Mononuclear cell (primary cell): ENCODE data around the gene EXOC3L4. TPM values are rescaled to one million over a fixed set of nuclear protein-coding genes. Genes with fewer than 3 reads are reported as not detected.

Experiments used
- H3K27me3 ChIP-seq: 2 replicates; pipeline ENCODE4 v1.6.0; 2011; ENCODE audit warnings: low read length, control low read depth; ENCODE audit not compliant: insufficient read depth
- H3K4me1 ChIP-seq: 2 replicates; pipeline ENCODE4 v1.5.1; 2011; ENCODE audit warnings: mild to moderate bottlenecking, low read length, control low read depth; ENCODE audit not compliant: insufficient read depth
- H3K4me3 ChIP-seq: 2 replicates; pipeline ENCODE4 v1.5.1; 2011; ENCODE audit warnings: mild to moderate bottlenecking, low read length, moderate library complexity
- H3K9me3 ChIP-seq: 2 replicates; pipeline ENCODE4 v1.5.1; 2011; ENCODE audit warnings: low read depth, mild to moderate bottlenecking, control low read depth, low read length
- total RNA-seq: library from RNA; depleted of rRNA; stranded (reverse); fragments of >200 nt; gene quantifications from one replicate; pipeline ENCODE4 v1.2.3, GENCODE V29; 2012

Gene EXOC3L4
- total RNA-seq, 1 donor, result not detected

DNA sequence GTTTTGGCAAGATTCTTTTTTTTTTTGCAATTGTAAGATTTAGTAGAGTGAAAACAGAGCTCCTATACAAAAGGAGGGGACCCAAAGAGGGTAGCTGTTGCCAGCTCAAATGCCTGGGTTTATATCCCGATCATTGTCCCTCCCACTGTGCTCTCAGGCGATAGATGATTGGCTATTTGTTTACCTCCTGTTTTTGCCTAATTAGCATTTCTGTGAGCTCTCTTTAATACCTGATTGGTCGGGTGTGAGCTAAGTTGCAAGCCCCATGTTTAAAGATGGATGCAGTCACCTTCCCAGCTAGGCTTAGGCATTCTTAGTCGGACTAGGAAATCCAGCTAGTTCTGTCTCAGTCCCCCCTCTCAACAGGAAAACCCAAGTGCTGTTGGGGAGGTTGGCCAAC lies 1.9 kb downstream of the EXOC3L4 start:
- no peak overlapping the region for H3K4me3 ChIP-seq
- H3K4me1 ChIP-seq, result peaks cover 8% of the 10 kb centered on the region
- H3K27me3 ChIP-seq, result peaks cover 2% of the 10 kb centered on the region
- no peaks in the 10 kb centered on the region for H3K9me3 ChIP-seq

- Histone ChIP-seq H3K27me3 (peaks cover 11% of the 10 kb centered on the region), H3K4me3 (no peak overlapping the region), H3K4me1 (peaks cover 4% of the 10 kb centered on the region), H3K9me3 (no peaks in the 10 kb centered on the region)
These were observed 2.9 kb downstream of the EXOC3L4 start for GRCh38 chr14:103097244-103097993.

GRCh38 chr14:103097994-103098957 lies 3.8 kb downstream of the EXOC3L4 start:
- H3K9me3 ChIP-seq, result no peaks in the 10 kb centered on the region
- H3K4me3 ChIP-seq, result no peak overlapping the region
- H3K4me1 ChIP-seq, result peaks cover 4% of the 10 kb centered on the region
- peaks cover 20% of the 10 kb centered on the region for H3K27me3 ChIP-seq

- Histone ChIP-seq H3K27me3 (peaks cover 27% of the 10 kb centered on the region), H3K9me3 (no peaks in the 10 kb centered on the region), H3K4me1 (peaks cover 10% of the 10 kb centered on the region), H3K4me3 (no peak overlapping the region)
These were observed 4.7 kb downstream of the EXOC3L4 start for GRCh38 chr14:103099081-103099732.

GRCh38 chr14:103099733-103100280 lies 5.3 kb downstream of the EXOC3L4 start:
- H3K9me3 ChIP-seq, result no peaks in the 10 kb centered on the region
- H3K4me3 ChIP-seq, result no peak overlapping the region
- H3K4me1 ChIP-seq, result peaks cover 13% of the 10 kb centered on the region
- peaks cover 33% of the 10 kb centered on the region for H3K27me3 ChIP-seq

DNA sequence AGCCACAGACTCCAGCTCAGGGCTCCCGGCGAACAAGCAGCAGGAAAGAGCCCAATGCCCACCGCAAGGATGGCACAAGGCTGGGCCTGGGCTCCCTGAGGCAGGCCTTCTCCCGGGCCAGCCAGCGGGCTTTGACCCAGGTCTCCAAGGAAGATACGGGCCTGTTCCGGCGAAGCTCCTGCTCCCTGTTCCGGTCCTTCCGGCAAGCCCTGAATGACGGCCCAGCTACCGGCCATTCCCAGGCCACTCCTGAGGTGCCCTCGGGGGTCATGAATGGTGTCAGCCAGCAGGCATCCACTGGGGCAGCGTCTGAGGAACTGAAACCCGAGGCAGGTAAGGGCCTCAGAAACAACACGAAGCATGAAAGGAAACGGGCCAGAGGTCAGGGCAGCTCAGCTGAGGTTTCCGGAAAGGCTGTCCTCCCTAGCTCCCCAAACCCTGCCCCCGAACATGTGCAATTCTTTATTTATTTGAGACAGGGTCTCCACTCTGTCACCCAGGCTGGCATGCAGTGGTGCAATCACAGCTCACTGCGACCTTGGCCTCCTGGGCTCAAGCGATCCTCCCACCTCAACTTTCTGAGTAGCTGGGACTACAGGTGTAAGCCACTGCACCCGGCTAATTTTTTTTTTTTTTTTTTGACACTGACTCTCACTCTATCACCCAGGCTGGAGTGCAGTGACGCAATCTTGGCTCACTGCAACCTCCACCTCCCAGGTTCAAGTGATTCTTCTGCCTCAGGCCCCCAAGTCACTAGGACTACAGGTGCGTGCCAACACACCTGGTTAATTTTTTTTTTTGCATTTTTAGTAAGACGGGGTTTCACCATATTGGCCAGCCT lies 6.0 kb downstream of the EXOC3L4 start:
- no peak overlapping the region for H3K4me3 ChIP-seq
- H3K27me3 ChIP-seq, result peaks cover 34% of the 10 kb centered on the region
- peaks cover 19% of the 10 kb centered on the region for H3K4me1 ChIP-seq
- no peaks in the 10 kb centered on the region for H3K9me3 ChIP-seq

GRCh38 chr14:103101257-103101962 lies 6.9 kb downstream of the EXOC3L4 start:
- Histone ChIP-seq H3K4me3 (no peak overlapping the region), H3K9me3 (no peaks in the 10 kb centered on the region), H3K27me3 (peaks cover 34% of the 10 kb centered on the region), H3K4me1 (peaks cover 24% of the 10 kb centered on the region)

DNA sequence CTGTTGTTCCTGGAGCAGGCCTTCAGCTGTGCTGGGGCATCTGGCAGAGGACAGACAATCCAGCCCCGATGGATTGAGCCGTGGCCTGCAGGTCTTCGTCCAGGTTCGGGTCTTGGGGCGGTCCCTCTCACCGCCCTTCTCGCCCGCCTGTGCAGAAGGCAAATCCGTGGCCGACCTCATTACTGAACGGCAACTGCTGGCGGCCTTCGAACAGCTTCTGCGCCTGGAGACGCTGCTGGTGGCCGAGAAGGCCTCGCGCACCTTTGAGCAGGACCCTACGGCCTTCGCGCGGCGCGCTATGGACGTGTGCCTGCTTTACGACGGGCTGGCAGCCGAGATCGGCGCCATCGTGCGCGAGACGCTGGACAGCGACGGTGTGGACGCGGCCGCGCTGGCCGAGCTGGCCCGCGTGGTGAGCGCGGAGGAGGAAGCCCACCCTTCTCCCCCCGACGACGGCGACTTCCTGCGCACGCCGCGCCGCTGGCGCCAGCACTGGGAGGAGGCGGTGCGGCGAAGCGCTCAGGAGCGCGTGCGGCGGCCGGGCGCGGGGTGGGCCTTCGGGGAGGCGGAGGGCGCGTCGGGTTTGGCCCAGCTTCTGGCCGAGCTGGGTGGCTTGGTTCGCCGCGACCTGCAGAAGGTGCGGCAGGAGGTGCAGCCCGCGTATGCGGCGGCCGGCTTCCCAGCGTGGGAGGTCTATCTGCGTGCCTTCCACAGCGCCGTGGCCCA lies 7.6 kb downstream of the EXOC3L4 start:
- Histone ChIP-seq H3K4me1 (peaks cover 24% of the 10 kb centered on the region), H3K27me3 (peaks cover 34% of the 10 kb centered on the region), H3K9me3 (no peaks in the 10 kb centered on the region), H3K4me3 (no peak overlapping the region)

DNA sequence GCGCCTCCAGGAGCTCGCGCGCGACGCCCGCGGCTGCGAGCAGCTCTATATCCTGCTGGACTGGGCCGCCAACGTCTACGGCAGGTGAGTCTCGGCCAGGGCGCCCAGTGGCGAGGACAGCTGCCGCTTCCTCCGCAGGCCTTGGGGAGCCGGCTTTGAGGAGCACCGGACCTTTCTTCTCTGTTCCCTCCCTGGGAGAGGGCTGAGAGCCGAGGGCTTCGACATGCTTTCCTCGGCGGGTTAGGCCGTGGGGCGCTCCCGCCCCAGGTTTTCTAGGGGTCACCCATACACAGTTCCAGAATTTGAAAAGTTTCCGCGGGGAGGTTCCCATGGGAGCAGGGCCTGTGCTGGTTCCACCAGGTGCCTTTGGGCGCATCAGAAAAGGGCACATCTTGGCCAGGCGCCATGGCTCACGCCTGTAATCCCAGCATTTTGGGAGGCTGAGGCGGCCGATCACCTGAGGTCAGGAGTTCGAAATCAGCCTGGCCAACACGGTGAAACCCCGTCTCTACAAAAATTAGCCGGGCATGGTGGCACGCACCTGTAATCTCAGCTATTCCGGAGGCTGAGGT lies 8.2 kb downstream of the EXOC3L4 start:
- peaks cover 24% of the 10 kb centered on the region for H3K4me1 ChIP-seq
- H3K27me3 ChIP-seq, result peaks cover 34% of the 10 kb centered on the region
- no peaks in the 10 kb centered on the region for H3K9me3 ChIP-seq
- no peak overlapping the region for H3K4me3 ChIP-seq

DNA sequence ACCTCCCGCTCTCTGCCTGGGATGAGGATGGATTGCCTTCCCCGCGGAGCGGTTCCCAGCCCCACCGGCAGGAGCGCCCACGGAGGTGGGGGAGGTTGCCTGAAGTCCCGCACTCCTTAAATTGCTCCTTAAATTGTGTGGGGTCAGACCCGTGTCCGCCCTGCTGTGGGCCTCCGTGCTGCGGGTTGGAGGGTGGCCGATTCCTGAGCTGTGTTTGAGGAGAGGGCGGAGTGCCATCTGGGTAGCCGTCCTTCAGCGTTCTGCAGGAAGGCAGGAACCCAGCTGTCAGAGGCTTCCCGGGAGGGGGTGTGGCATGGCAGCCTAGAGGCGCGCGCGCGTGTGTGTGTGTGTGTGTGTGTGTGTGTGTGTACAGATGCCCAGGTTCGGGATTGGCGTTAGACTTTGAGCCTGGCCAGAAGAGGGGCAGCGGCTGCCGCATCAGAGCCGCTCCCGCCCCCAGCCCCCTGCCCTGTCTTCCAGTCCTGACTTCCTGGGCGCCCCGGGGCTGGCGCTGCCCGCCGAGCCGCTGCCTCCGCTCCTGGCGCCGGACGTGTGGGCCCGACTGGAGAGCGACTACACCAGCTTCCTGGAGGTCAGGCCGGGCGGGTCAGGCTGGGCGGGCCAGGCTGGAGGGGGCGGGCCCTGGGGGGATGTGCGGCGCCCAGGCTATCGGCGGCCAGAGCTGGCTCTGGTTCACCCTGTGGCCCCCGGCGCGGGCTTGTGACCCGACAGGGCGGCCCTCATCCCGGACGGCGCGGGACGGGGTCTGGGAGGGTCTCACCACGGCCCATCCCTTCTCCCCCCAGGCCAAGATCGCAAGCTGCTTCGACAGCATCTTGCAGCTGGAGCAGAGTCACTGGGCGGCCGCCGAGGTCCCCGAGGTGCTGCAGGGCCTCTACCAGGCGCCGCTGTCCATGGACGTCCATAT lies 9.2 kb downstream of the EXOC3L4 start:
- Histone ChIP-seq H3K4me1 (peaks cover 28% of the 10 kb centered on the region), H3K4me3 (no peak overlapping the region), H3K27me3 (peaks cover 34% of the 10 kb centered on the region), H3K9me3 (no peaks in the 10 kb centered on the region)

GRCh38 chr14:103104389-103104653 lies 9.8 kb downstream of the EXOC3L4 start:
- Histone ChIP-seq H3K9me3 (no peaks in the 10 kb centered on the region), H3K27me3 (peaks cover 34% of the 10 kb centered on the region), H3K4me1 (peaks cover 29% of the 10 kb centered on the region), H3K4me3 (no peak overlapping the region)

DNA sequence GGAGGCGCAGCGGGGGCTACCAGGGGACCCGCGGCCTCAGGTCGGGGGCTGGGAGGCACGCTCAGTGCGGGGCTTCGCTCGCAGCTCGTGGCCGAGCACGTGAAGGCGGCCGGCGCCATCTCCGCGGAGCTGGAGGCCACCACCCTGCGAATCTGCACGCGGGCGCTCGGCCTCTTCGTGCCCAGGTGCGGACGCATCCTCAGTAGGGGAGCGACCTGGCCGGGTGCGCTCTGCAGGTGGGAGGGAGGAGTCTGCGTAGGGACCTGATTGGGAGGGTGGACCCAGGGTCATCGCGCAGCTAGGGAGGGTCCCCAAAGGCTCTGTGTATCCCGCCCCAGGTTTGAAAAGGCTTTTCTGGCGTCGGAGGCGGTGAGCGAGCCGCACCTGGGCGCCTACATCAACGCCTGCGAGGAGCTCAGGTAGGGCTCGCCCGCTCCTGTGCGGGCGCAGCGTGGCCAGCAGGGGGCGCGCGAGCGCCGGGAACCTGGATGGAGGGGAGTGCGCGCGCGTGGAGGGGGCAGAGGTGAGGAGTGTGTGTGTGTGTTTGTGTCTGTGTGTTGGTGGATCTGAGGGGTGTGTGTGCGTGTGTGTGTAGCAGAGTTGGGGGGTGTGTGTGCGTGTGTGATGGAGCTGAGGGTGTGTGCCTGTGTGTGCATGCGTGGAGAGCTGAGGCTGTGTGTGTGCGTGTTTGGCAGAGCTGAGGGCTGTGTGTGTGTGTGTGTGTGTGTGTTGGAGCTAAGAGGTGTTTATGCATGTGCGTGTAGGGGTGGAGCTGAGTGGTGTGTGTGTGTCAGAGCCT lies 10.3 kb downstream of the EXOC3L4 start:
- peaks cover 34% of the 10 kb centered on the region for H3K27me3 ChIP-seq
- peaks cover 29% of the 10 kb centered on the region for H3K4me1 ChIP-seq
- H3K9me3 ChIP-seq, result no peaks in the 10 kb centered on the region
- no peak overlapping the region for H3K4me3 ChIP-seq
